GOT3 (cell line): ENCODE results near the gene KIAA0513.
A peak's percentile ranks its signal among the peaks of the same experiment; 100 is the strongest.
"Not testable (repeated sequence)": the region's sequence is repeated elsewhere in the genome, so short reads cannot be mapped to it uniquely, and the experiment has no call there.

Experiments used
- DNase-seq: peaks from one replicate; lab custom pipeline; 2025; ENCODE audit warnings: mixed read lengths; lab: John Stamatoyannopoulos, UW

KIAA0513 gene

DNA sequence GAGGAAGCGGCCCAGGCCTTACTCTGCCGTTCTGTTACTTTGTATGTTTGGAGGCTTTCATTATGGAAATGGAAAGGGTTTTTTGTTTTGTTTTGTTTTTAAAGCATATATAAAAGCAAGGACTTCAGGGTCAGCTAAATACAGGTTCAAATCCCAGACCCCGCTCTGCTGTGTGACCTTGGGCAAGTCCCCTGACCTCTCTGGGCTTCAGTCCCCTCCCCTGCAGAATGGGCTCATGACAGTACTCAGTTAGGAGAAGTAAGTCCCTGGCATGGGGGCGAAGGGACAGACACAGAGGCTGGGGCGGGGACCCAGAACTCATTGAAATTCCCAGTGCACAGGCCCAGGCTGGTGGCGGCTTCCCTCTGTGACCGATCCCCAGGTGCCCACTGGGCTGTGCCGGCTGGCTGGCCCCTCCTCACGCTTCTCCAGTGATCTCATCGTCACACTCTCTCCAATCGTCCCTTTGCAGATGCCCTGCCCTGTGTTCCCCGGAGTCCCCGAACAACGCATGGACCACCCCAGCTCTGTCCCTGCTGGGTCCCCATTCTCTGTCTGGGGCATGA is 85.7 kb downstream of the KIAA0513 start:
- no peak for DNase-seq

GRCh38 chr16:85113913-85114312 is 86.3 kb downstream of the KIAA0513 start:
- DNase-seq: no peak

GRCh38 chr16:85114909-85115567 is 87.4 kb downstream of the KIAA0513 start:
- DNase-seq: peak; percentile 53

- DNase-seq: no peak
Observed at GRCh38 chr16:85117418-85117817, 89.8 kb downstream of the KIAA0513 start.

DNA sequence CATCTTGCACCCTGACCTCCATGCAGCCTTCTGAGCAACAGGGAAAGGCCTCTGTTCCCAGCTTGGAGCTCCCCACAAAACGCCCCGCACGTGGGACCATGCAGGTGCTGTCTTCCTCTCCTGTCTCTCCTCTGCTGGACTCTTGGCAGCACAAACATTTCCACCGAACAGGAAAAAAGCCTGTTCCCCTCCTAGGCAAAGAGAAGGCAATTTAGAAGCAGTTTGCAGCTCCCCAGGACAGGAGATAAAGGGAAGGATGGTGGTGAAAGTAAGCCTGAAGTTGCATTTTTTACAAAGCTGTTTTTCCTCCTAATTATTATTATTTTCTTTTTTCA is 92.4 kb downstream of the KIAA0513 start:
- no peak for DNase-seq

GRCh38 chr16:85123441-85123840 is 95.8 kb downstream of the KIAA0513 start:
- DNase-seq: not testable (repeated sequence)

- DNase-seq: no peak
Observed at GRCh38 chr16:85123891-85124635, 96.5 kb downstream of the KIAA0513 start.

GRCh38 chr16:85124636-85125346 is 97.2 kb downstream of the KIAA0513 start:
- DNase-seq: no peak

DNA sequence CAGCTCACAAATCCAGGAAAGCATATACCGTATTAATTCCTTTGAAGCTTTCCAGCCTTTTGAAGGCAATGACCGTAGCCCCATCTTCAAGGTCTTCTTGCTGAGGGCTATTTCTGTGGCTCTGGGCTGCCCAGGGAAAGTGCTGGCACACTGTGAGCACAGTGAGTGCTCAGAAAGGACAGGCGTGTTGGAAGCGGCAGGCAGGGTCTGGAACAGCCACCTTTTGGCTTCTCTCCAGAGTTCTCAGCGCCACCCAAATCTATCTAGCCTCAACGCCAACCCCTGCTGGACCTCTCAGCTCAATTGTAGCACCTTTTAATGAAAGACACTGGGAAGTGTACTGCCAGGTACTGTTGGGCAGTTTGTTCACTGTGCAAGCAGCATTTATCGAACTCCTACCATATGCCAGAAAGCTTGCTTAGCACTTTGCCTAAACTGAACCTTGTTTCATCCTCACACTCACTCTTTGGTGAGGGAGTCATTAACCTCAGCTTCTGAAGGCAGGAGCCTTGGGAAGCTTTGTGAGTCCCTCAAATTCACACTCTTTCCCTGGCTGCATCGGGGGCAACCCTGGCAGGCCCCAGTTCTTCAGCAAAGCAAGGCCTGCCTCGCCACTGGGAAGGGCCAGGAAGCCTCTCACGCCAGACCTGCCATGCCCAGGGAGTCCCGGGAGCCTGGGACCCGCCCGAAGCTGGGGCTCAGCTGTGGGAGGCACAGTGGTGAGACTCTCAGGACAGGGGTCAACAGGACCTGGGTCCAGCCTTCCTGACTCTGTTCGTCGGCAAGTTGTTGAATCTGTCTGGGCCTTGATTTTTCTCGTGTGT is 98.2 kb downstream of the KIAA0513 start:
- DNase-seq: no peak

DNA sequence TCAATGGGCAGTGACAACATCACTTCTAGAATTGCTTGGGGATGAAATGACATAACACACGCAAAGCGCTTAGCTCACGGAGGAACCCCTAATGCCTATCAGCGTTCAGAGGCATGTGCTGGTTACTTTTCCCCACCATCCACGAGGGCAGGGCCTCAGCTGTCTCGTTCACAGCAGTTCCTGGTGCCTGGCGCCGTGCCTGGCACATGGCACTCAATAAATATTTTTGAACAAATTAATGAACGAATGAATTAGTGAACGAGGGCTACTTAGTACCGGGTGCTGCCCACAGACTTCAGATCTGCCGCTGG is 98.8 kb downstream of the KIAA0513 start:
- DNase-seq: no peak

DNA sequence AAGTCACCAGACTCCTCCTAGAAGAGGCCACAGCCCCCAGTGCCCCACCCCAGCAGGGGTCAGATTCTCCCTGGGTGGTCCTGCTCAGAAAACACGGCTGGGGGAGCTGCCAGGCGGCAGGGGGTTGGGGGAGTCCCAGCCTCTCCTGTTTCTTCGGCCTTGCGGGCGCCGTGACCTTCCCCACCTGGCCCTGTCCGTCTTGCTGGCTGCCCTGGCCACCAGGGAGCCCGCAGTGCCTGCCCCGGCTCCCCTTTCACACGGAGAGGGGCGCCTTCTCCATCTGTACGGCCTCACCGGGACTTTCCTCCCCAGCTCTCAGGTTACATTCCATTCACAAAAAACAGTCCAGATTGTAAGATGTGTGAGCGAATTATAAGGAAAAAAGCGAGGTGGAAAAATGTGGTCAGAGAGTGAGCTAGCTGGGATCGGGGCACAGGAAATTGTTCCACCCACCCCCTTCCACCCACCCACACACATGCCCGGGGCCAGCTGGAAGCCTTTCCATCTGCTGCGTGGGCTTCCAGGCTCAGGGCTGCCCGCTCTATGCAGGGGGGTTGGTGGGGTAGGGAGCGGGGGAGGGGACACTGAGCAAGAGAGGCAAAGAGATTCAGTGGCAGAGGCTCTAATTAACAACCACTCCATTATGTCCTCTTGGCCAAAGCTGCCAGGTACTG is 99.2 kb downstream of the KIAA0513 start:
- no peak for DNase-seq

- DNase-seq: no peak
Observed at GRCh38 chr16:85127379-85127723, 99.8 kb downstream of the KIAA0513 start.

GRCh38 chr16:85128079-85128837 is 100.7 kb downstream of the KIAA0513 start:
- no peak for DNase-seq

DNA sequence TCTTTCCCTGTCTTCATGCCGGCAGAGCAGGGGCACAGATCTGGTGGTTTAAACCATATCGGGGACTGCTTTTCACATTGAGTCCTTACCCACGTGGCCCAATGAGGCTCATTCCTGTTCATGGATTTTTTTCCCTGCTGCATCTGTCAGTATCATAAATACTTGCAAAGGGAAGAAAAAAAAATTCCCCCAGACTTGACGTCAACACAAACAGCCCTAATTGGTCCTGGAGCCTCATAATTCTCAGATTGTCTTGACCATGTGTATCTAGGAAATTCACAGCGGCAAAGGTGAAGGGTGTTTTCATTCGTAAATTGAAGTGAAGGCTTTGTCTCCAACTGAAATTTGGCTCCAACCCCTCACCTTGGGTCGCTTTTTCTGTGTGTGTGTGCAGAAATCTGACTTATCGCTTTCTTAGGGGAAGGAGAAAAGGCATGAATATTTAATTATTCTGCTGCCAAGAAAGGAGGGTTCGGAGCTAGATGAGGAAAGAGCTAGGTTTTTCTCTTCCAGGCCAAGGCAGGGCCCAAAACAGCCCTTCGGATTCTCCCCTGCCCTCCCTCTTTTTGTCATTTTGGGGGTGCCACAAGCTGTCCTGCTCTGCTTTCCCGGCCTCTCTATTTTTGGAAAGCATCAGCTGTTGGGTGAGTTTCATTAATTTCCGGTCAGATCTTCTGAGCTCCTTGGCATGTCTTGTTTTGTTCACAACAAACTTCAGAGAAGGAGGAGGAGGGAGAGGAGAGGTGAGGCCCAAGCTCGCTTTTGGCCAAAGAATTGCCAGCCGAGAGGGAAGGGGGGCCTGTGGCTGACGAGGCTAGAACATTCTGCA is 102.5 kb downstream of the KIAA0513 start:
- DNase-seq: no peak

DNA sequence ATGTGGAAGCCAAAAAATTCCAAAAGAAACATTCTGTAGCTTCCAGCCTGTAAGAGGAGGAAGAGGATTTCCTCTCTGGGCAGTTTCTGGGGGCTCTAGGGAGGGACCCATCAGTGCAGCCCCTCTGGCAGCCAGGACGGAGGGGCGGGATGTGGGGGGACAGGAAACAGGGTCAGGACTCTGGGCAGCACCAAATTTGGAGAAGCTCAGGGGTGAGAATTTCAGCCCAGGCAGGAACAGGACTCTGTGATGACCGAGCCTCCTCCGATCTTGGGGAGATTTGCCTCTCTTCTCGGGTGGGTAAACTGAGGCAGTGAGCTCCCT is 103.1 kb downstream of the KIAA0513 start:
- no peak for DNase-seq

GRCh38 chr16:85132456-85133289 is 105.1 kb downstream of the KIAA0513 start:
- DNase-seq: no peak

- no peak for DNase-seq
Observed at GRCh38 chr16:85133290-85133599, 105.7 kb downstream of the KIAA0513 start.

- no peak for DNase-seq
Observed at GRCh38 chr16:85134076-85134788, 106.6 kb downstream of the KIAA0513 start.

DNA sequence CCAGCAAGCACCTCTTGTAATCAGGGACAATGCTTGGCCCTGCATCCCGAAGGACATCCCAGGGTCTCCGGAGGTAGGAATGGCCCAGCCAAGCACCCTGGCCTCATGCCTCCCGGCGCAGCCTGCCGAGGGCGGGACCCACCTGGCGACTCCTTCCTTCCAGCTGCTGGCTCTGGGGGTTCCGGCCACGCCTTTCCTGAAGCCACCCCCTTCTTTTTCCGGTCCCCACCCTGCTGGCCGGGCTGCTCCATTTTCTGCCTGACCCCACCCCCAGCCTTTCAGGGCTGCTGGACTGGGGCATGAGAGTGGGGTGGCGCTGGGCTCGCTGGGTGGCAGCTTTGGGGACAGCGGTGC is 107.2 kb downstream of the KIAA0513 start:
- no peak for DNase-seq
